H9 (cell line): ENCODE results near the gene VTN. TPM values are rescaled to one million over a fixed set of nuclear protein-coding genes. Genes with fewer than 3 reads are reported as not detected.

Experiments used
- DNase-seq: peaks from one replicate; pipeline ENCODE4 v3.0.0-alpha.2; 2017
- H2AFZ ChIP-seq: one replicate; pipeline ENCODE4 v1.6.1; 2013; ENCODE audit warnings: mild to moderate bottlenecking, low read length, control low read depth, moderate library complexity
- H2AK5ac ChIP-seq: 2 replicates; pipeline ENCODE4 v1.6.1; 2013; ENCODE audit warnings: low read length, control low read depth, mixed read lengths; ENCODE audit not compliant: insufficient read length
- H2BK120ac ChIP-seq: one replicate; pipeline ENCODE4 v1.6.1; 2013; ENCODE audit warnings: low read depth, mild to moderate bottlenecking, low read length, control low read depth, inconsistent platforms; ENCODE audit not compliant: poor library complexity, severe bottlenecking
- H2BK12ac ChIP-seq: 2 replicates; pipeline ENCODE4 v1.6.1; 2013; ENCODE audit warnings: low read length, control low read depth, mixed read lengths, low read depth; ENCODE audit not compliant: insufficient read length
- H2BK15ac ChIP-seq: 2 replicates; pipeline ENCODE4 v1.6.1; 2013; ENCODE audit warnings: low read depth, low read length, control low read depth
- H2BK20ac ChIP-seq: one replicate; pipeline ENCODE4 v1.6.1; 2013; ENCODE audit warnings: low read depth, mild to moderate bottlenecking, low read length, control low read depth, inconsistent platforms; ENCODE audit not compliant: poor library complexity, severe bottlenecking
- H2BK5ac ChIP-seq: 2 replicates; pipeline ENCODE4 v1.6.1; 2013; ENCODE audit warnings: low read length, control low read depth, mixed read lengths; ENCODE audit not compliant: insufficient read length
- H3K14ac ChIP-seq: 2 replicates; pipeline ENCODE4 v1.6.1; 2013; ENCODE audit warnings: low read length, control low read depth; ENCODE audit not compliant: insufficient read depth
- H3K18ac ChIP-seq: 2 replicates; pipeline ENCODE4 v1.6.1; 2013; ENCODE audit warnings: low read depth, mild to moderate bottlenecking, mixed read lengths, low read length, control low read depth; ENCODE audit not compliant: insufficient read length
- H3K23ac ChIP-seq: 2 replicates; pipeline ENCODE4 v1.6.1; 2013; ENCODE audit warnings: low read length, control low read depth, mixed read lengths, low read depth; ENCODE audit not compliant: insufficient read length
- H3K23me2 ChIP-seq: 2 replicates; pipeline ENCODE4 v1.6.1; 2013; ENCODE audit warnings: low read depth, mild to moderate bottlenecking, mixed read lengths, low read length, control low read depth; ENCODE audit not compliant: insufficient read length, poor library complexity, severe bottlenecking
- H3K27ac ChIP-seq: 2 replicates; pipeline ENCODE4 v1.5.1; 2013; ENCODE audit warnings: low read length, control low read depth, mixed read lengths, low read depth; ENCODE audit not compliant: insufficient read length
- H3K27me3 ChIP-seq: 2 replicates; pipeline ENCODE4 v1.6.1; 2013; ENCODE audit warnings: low read length, control low read depth, inconsistent platforms; ENCODE audit not compliant: insufficient read depth
- H3K4ac ChIP-seq: 2 replicates; pipeline ENCODE4 v1.6.1; 2013; ENCODE audit warnings: low read depth, mild to moderate bottlenecking, control low read depth, inconsistent platforms, low read length, moderate library complexity
- H3K4me1 ChIP-seq: 2 replicates; pipeline ENCODE4 v1.6.1; 2013; ENCODE audit warnings: low read length, control low read depth, inconsistent platforms; ENCODE audit not compliant: insufficient read depth
- H3K4me2 ChIP-seq: 2 replicates; pipeline ENCODE4 v1.6.1; 2013; ENCODE audit warnings: low read length, control low read depth, mixed read lengths; ENCODE audit not compliant: insufficient read length, insufficient read depth
- H3K56ac ChIP-seq: 2 replicates; pipeline ENCODE4 v1.6.1; 2013; ENCODE audit warnings: low read depth, mild to moderate bottlenecking, mixed read lengths, low read length, control low read depth; ENCODE audit not compliant: insufficient read length
- H3K79me1 ChIP-seq: 2 replicates; pipeline ENCODE4 v1.6.1; 2013; ENCODE audit warnings: low read depth, mild to moderate bottlenecking, moderate library complexity, low read length, control low read depth, inconsistent platforms; ENCODE audit not compliant: insufficient read depth, poor library complexity, severe bottlenecking
- H3K79me2 ChIP-seq: 2 replicates; pipeline ENCODE4 v1.6.1; 2013; ENCODE audit warnings: low read length, control low read depth, inconsistent platforms; ENCODE audit not compliant: insufficient read depth
- H3K9ac ChIP-seq: 2 replicates; pipeline ENCODE4 v1.6.1; 2013; ENCODE audit warnings: low read length, control low read depth, mixed read lengths; ENCODE audit not compliant: insufficient read length; ENCODE audit errors: extremely low read depth
- H3K9me3 ChIP-seq: one replicate; pipeline ENCODE4 v1.6.1; 2013; ENCODE audit warnings: low read depth, low read length, inconsistent platforms; ENCODE audit not compliant: control insufficient read depth
- H3T11ph ChIP-seq: one replicate; pipeline ENCODE4 v1.6.1; 2013; ENCODE audit warnings: mild to moderate bottlenecking, low read length, control low read depth, inconsistent platforms
- H4K20me1 ChIP-seq: one replicate; pipeline ENCODE4 v1.6.1; 2013; ENCODE audit not compliant: control insufficient read depth, insufficient read length, insufficient read depth
- H4K5ac ChIP-seq: 2 replicates; pipeline ENCODE4 v1.6.1; 2013; ENCODE audit warnings: low read depth, mild to moderate bottlenecking, mixed read lengths, low read length, control low read depth; ENCODE audit not compliant: insufficient read length
- H4K8ac ChIP-seq: replicated peaks from 2 replicates; pipeline ENCODE4 v1.6.1; 2013; ENCODE audit warnings: low read length, control low read depth, mixed read lengths, low read depth; ENCODE audit not compliant: insufficient read length
- H4K91ac ChIP-seq: 2 replicates; pipeline ENCODE4 v1.6.1; 2013; ENCODE audit warnings: low read depth, mild to moderate bottlenecking, moderate library complexity, mixed read lengths, low read length, control low read depth; ENCODE audit not compliant: insufficient read length
- H3K27ac Mint-ChIP-seq, 3 experiments: 2 replicates in 2 of 3; 3 replicates in 1 of 3; pipeline ENCODE4 v1.8.0; 2020 to 2021; ENCODE audit warnings: mixed read lengths in 3 of 3, mild to moderate bottlenecking in 1 of 3, moderate library complexity in 1 of 3
- H3K27me3 Mint-ChIP-seq: 2 replicates; pipeline ENCODE4 v1.8.0; 2021; ENCODE audit warnings: low read depth, mild to moderate bottlenecking, moderate library complexity, mixed read lengths
- H3K36me3 Mint-ChIP-seq, 3 experiments: 2 replicates in 2 of 3; 3 replicates in 1 of 3; pipeline ENCODE4 v1.8.0; 2020 to 2021; ENCODE audit warnings: low read depth in 3 of 3, mixed read lengths in 3 of 3; ENCODE audit not compliant: insufficient read depth in 1 of 3
- H3K4me1 Mint-ChIP-seq, 2 experiments: 2 replicates each; pipeline ENCODE4 v1.8.0; 2020; ENCODE audit warnings: mixed read lengths in 2 of 2
- H3K4me3 Mint-ChIP-seq, 2 experiments: 2 replicates in 1 of 2; 3 replicates in 1 of 2; pipeline ENCODE4 v1.8.0; 2020 to 2021; ENCODE audit warnings: mild to moderate bottlenecking in 2 of 2, mixed read lengths in 2 of 2, moderate library complexity in 1 of 2
- H3K9me3 Mint-ChIP-seq, 2 experiments: 2 replicates in 1 of 2; 3 replicates in 1 of 2; pipeline ENCODE4 v1.8.0; 2020; ENCODE audit warnings: mild to moderate bottlenecking in 2 of 2, mixed read lengths in 2 of 2, moderate library complexity in 1 of 2
- WGBS: extraction: QIAGEN DNeasy Blood & Tissue Kit; methylation state at CpG from one replicate; pipeline ENCODE4 v1.1.7; 2013; ENCODE audit warnings: missing lambda C conversion rate, low lambda C conversion rate, mixed read lengths; ENCODE audit not compliant: insufficient read length; ENCODE audit errors: extremely low coverage; 5-methylcytosine and 5-hydroxymethylcytosine counted together
- total RNA-seq: library from RNA; stranded (reverse); gene quantifications from 2 replicates; pipeline ENCODE4 v1.2.1, GENCODE V29; 2021
- TF ChIP-seq, protein P1 (sequence below): fragments of 200-600 bp; sonication (generic); conservative IDR thresholded peaks from 3 replicates; pipeline ENCODE4 v1.8.0; 2021; ENCODE audit warnings: antibody characterized with exemption, mild to moderate bottlenecking

The VTN gene
- total RNA-seq, 1 experiment from 2014 or later, result not detected

DNA sequence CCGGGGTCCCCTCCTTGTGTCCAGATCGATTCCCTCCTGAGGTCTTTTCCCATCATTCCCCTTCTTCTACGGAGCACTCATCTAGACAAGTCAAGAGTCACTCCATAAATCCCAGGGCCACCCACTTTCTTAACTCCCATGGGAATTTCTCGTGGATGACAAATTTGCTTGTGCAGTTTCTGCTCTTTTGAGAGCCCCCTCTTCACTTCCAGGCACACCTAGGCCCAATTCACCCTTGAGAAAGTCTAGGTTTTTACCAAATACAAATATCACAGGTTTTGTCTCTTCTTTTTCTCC lies 12.3 kb downstream of the VTN start:
- no peaks in the 10 kb centered on the region for H4K20me1 ChIP-seq
- H3K27me3 Mint-ChIP-seq, result no peaks in the 10 kb centered on the region
- WGBS, result no CpG with 5 or more reads among the region's 4 CpGs

More for the DNA sequence above, 12.3 kb downstream of the VTN start:
- Histone ChIP-seq H3K4me2 (peak overlapping the region; percentile 77), H3K4me1 (no peaks in the 10 kb centered on the region), H3K9me3 (no peaks in the 10 kb centered on the region), H3K23ac (no peak overlapping the region), H3K18ac (no peak overlapping the region), H3T11ph (no peak overlapping the region), H2BK5ac (no peak overlapping the region), H2BK20ac (no peak overlapping the region), H3K27me3 (no peaks in the 10 kb centered on the region), H4K8ac (no peak overlapping the region), H2BK12ac (no peak overlapping the region), H3K9ac (peak overlapping the region; percentile 53), H2BK15ac (no peak overlapping the region), H3K4ac (no peak overlapping the region), H2AK5ac (no peak overlapping the region), H3K79me2 (no peaks in the 10 kb centered on the region), H3K79me1 (peaks cover 5% of the 10 kb centered on the region), H4K5ac (no peak overlapping the region), H3K56ac (no peak overlapping the region), H4K91ac (no peak overlapping the region), H2AFZ (no peak overlapping the region), H2BK120ac (no peak overlapping the region), H3K27ac (no peak overlapping the region), H3K23me2 (peaks cover 6% of the 10 kb centered on the region), H3K14ac (0 out of 2 replicates have a peak overlapping the region, but pooled peaks have one; percentile 37)
- no peaks in the 10 kb centered on the region; a peak in 1 of 5 replicates for H3K9me3 Mint-ChIP-seq
- TF ChIP-seq, protein P1, sequence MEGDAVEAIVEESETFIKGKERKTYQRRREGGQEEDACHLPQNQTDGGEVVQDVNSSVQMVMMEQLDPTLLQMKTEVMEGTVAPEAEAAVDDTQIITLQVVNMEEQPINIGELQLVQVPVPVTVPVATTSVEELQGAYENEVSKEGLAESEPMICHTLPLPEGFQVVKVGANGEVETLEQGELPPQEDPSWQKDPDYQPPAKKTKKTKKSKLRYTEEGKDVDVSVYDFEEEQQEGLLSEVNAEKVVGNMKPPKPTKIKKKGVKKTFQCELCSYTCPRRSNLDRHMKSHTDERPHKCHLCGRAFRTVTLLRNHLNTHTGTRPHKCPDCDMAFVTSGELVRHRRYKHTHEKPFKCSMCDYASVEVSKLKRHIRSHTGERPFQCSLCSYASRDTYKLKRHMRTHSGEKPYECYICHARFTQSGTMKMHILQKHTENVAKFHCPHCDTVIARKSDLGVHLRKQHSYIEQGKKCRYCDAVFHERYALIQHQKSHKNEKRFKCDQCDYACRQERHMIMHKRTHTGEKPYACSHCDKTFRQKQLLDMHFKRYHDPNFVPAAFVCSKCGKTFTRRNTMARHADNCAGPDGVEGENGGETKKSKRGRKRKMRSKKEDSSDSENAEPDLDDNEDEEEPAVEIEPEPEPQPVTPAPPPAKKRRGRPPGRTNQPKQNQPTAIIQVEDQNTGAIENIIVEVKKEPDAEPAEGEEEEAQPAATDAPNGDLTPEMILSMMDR, result no peak
- peak overlapping the region; percentile 90 for H3K4me3 Mint-ChIP-seq
- no peak for DNase-seq
- peaks cover 30 to 55% (median 48%) of the 10 kb centered on the region in 3 experiments; a peak in 6 of 7 replicates for H3K36me3 Mint-ChIP-seq
- peak overlapping the region; percentile 92 to 99 (median 96) for H3K27ac Mint-ChIP-seq
- peaks cover 14 to 15% of the 10 kb centered on the region in 2 experiments for H3K4me1 Mint-ChIP-seq
